Ovary (tissue), 9 donors: ENCODE data around the gene GHITM. TPM values are rescaled to one million over a fixed set of nuclear protein-coding genes. Genes with fewer than 3 reads are reported as not detected.

Source experiments
- DNase-seq, 5 donors: peaks; one replicate each; pipeline ENCODE4 v3.0.0-alpha.2; 2019 to 2020
- H3K27ac ChIP-seq, 2 donors: fragments of 200-600 bp; one replicate each; pipeline versions ENCODE4 v1.5.1 to v1.8.0; 2019 to 2022
- H3K27me3 ChIP-seq: fragments of 200-600 bp; one replicate; pipeline ENCODE4 v1.8.0; 2022
- H3K36me3 ChIP-seq: fragments of 200-600 bp; sonication (generic); one replicate; pipeline ENCODE4 v1.5.1; 2019
- H3K4me1 ChIP-seq: one replicate; pipeline ENCODE4 v1.8.1; 2013; ENCODE audit warnings: mild to moderate bottlenecking, moderate library complexity; ENCODE audit not compliant: insufficient read depth
- H3K4me3 ChIP-seq: fragments of 200-600 bp; sonication (generic); one replicate; pipeline ENCODE4 v1.5.1; 2017
- H3K9me3 ChIP-seq, 2 donors: fragments of 200-600 bp in 1 of 2; sonication (generic) in 1 of 2; one replicate each; pipeline versions ENCODE4 v1.5.1 to v1.8.1; 2013 to 2019; ENCODE audit warnings: mild to moderate bottlenecking in 1 of 2, moderate library complexity in 1 of 2
- CTCF ChIP-seq, 3 donors: fragments of 450-650 bp in 2 of 3; fragments of 200-600 bp in 1 of 3; IDR thresholded peaks; one replicate each; pipeline versions ENCODE4 v1.5.1 to v1.8.0; 2016 to 2022; ENCODE audit warnings: antibody characterized with exemption in 3 of 3, mild to moderate bottlenecking in 1 of 3
- EP300 ChIP-seq: sonication (generic); formaldehyde crosslinking; IDR thresholded peaks from one replicate; pipeline ENCODE4 v1.6.1; 2017; ENCODE audit warnings: antibody characterized with exemption
- POLR2A ChIP-seq: fragments of 450-650 bp; IDR thresholded peaks from one replicate; pipeline ENCODE4 v1.6.1; 2017; ENCODE audit warnings: antibody characterized with exemption, mild to moderate bottlenecking, moderate library complexity
- WGBS, 3 donors: extraction: QIAGEN DNeasy Blood & Tissue Kit in 1 of 3; methylation state at CpG; one replicate each; pipeline versions ENCODE4 v1.1.5 to v1.1.7; 2013 to 2017; 5-methylcytosine and 5-hydroxymethylcytosine counted together
- intact Hi-C, 4 donors: fragments of 100-400 bp; cut with DNase I; formaldehyde crosslinking; loops; one replicate each; pipeline versions ENCODE4 v1.11.0 to v1.15.1; 2022 to 2023
- polyA plus RNA-seq, 2 donors: library from polyadenylated mRNA; stranded (reverse); fragments of 200-250 nt in 1 of 2; fragments of 350-450 nt in 1 of 2; fragmentation: Illumina TruSeq in 1 of 2; extraction: RNeasy Lipid Tissue Mini Kit (QIAGEN cat#74804) in 1 of 2; gene quantifications; one replicate each; pipeline ENCODE4 v1.2.3, GENCODE V29; 2013 to 2014
- total RNA-seq, 7 donors: library from RNA; depleted of rRNA in 2 of 7; stranded (reverse); fragments of >200 nt in 2 of 7; fragmentation: NEBNext Ultra II Directional in 3 of 7; extraction: Animal tissue kit (Norgen Biotek cat#: 25700) in 3 of 7; gene quantifications; one replicate each; pipeline versions ENCODE4 v1.1.0 to v1.2.4, GENCODE V29; 2016 to 2023
- donor health status: DM: no; HTN: no; CAD: no; lungs with moderate emphysema.
- donor health status: DM: no; HTN: no; CAD: no.
- donor health status: Bipolar disorder and iron deficiency.
- donor health status: DM: yes; HTN: yes; CAD: no.
- donor health status: DM: no; HTN: no; CAD: no.
- donor health status: DM: yes; HTN: yes; CAD: no.

GHITM gene
- total and polyA plus RNA-seq, 9 donors: 82.5 to 190 (median 100) TPM

- Histone ChIP-seq H3K9me3 (no peaks in the 10 kb centered on the region), H3K4me3 (no peak within 1 kb of the TSS), H3K27me3 (no peaks in the 10 kb centered on the region), H3K4me1 (no peaks in the 10 kb centered on the region), H3K36me3 (no peaks in the 10 kb centered on the region), H3K27ac (no peak within 1 kb of the TSS)
- DNase-seq: no peak
- WGBS, 3 donors: 64 to 74% (median 70%) methylated on average over 2 of the region's 2 CpGs
- intact Hi-C loops: no loop called here
- TF ChIP-seq EP300: no peak
- TF ChIP-seq POLR2A: no peak
- TF ChIP-seq CTCF (IDR thresholded peaks at IDR 0.05): no peak
These were observed 34.2 kb downstream of the GHITM start, which contains the start of gene GPR15LG for GRCh38 chr10:84173501-84173929. Gene GPR15LG, plus strand, starts transcription at chr10:84173801. Its CDS starts 51 bp downstream, at chr10:84173852.

- DNase-seq: no peak
These were observed 36.1 kb downstream of the GHITM start for GRCh38 chr10:84175436-84175835.

DNA sequence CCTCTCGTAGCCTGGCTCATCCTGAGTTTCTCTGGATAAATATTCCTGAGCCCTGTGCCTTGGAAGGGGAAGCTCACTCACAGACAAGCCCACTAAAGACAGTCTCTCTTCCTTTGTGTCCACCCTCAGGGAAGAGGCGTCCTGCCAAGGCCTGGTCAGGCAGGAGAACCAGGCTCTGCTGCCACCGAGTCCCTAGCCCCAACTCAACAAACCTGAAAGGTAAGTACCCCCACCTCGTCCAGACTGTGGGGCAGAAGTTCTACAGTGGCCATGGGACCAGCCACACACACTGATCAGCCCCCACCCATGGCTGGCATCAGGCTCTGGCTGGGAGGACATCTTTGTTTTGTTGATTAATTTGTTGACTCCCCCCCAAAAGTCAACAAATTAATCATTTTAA is 37.0 kb downstream of the GHITM start:
- Histone ChIP-seq H3K36me3 (no peaks in the 10 kb centered on the region), H3K4me1 (no peaks in the 10 kb centered on the region), H3K27me3 (no peaks in the 10 kb centered on the region), H3K9me3 (no peaks in the 10 kb centered on the region), H3K27ac (no peak overlapping the region), H3K4me3 (no peak overlapping the region)
- 75 to 81% (median 77%) methylated on average over 4 of the region's 4 CpGs for WGBS, 3 donors
- no peak for DNase-seq
- intact Hi-C loops: no loop called here
- TF ChIP-seq EP300 (no peak), POLR2A (no peak), CTCF (IDR thresholded peaks at IDR 0.05) (no peak)

More at GRCh38 chr10:84175436-84175835, 36.1 kb downstream of the GHITM start:
- TF ChIP-seq CTCF (IDR thresholded peaks at IDR 0.05) (no peak), EP300 (no peak), POLR2A (no peak)
- H3K27me3 ChIP-seq: no peaks in the 10 kb centered on the region
- WGBS, 3 donors: 81 to 90% (median 83%) methylated on average over 6 of the region's 6 CpGs
- H3K27ac ChIP-seq: no peak overlapping the region
- H3K36me3 ChIP-seq: no peaks in the 10 kb centered on the region
- intact Hi-C loops: no loop called here
- no peaks in the 10 kb centered on the region for H3K4me1 ChIP-seq
- H3K4me3 ChIP-seq: no peak overlapping the region
- no peaks in the 10 kb centered on the region for H3K9me3 ChIP-seq

DNA sequence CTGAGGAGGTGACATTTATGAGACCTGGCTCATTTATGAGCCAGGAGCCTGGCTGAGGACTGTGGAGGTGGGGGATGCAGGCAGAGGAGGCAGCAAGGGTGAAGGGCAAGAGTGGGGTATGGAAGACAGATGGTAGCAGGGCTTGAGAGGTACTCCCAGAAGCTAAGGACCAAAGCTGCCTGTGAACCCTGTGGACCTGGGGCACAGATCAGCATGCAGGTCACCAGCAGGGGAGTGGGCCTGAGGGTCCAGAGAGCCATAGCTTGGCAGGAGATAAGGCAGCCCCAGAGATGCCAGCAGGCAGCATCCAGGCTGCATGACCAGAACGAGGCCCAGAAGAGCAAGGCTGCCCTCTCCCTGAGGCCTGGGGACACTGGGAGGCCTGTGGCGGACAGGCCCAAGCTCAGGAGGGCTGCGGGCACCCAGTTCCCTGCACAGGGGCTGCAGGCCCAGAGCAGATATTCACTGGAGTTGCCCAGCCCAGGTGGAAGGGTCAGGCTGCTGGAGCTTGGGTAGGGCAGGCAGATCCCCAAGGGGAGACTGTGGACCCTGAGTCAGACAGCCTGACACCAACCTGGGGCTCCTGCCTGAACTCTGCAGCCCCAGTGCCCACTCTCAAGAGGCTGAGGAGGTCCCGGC is 37.6 kb downstream of the GHITM start:
- H3K27me3 ChIP-seq: no peaks in the 10 kb centered on the region
- 78 to 85% (median 84%) methylated on average over 3 to 4 of the region's 4 CpGs for WGBS, 3 donors
- no peaks in the 10 kb centered on the region for H3K36me3 ChIP-seq
- TF ChIP-seq CTCF (IDR thresholded peaks at IDR 0.05) (no peak), EP300 (no peak), POLR2A (no peak)
- intact Hi-C loops: no loop called here
- no peaks in the 10 kb centered on the region for H3K4me1 ChIP-seq
- H3K27ac ChIP-seq: no peak overlapping the region
- DNase-seq: no peak
- no peaks in the 10 kb centered on the region for H3K9me3 ChIP-seq
- H3K4me3 ChIP-seq: no peak overlapping the region
